K562 (cell line): ENCODE data around the gene NEDD4L. TPM values are rescaled to one million over a fixed set of nuclear protein-coding genes. Genes with fewer than 3 reads are reported as not detected.

Experiments
- ATAC-seq: fragments of 200-7000 bp; cut with Tn5 transposase; 3 replicates; pipeline ENCODE4 v1.9.1; 2020; ENCODE audit warnings: moderate library complexity
- BruUV-seq: library from RNA; stranded (reverse); fragments of 400-500 nt; replicated peaks from 2 replicates; lab custom pipeline; 2021; lab: Mats Ljungman, UMichigan
- CTCF ChIA-PET: fragments of 300-600 bp; formaldehyde crosslinking; extraction: SDS; loops from one replicate; lab custom pipeline; 2021; ENCODE audit warnings: low intra/inter-chr PET ratio; lab: Yijun Ruan, JAX
- POLR2A ChIA-PET: fragments of 300-600, 350-650 bp; sonication (Branson Sonifier 250); formaldehyde crosslinking; extraction: SDS; loops from one replicate; lab custom pipeline; 2021; ENCODE audit warnings: antibody characterized with exemption, inconsistent platforms; lab: Yijun Ruan, JAX
- DNase-seq, 4 experiments: peaks; one replicate each; pipeline versions ENCODE4 v3.0.0 to v3.0.0-alpha.2; 2011 to 2018; ENCODE audit warnings: low spot score in 3 of 4, mixed read lengths in 3 of 4; ENCODE audit errors: extremely low read depth in 1 of 4
- FAIRE-seq: peaks from 2 replicates; lab custom pipeline; 2011; peaks lifted over from hg19 to GRCh38; lab: Jason Lieb, UNC
- H2AFZ ChIP-seq: 2 replicates; pipeline ENCODE4 v1.6.0; 2011; ENCODE audit warnings: low read depth, low read length, control low read depth, inconsistent platforms
- H3K27ac ChIP-seq: fragments of 200-600 bp; 3 replicates; pipeline ENCODE4 v1.8.0; 2011; ENCODE audit warnings: low read depth, mild to moderate bottlenecking, control low read depth, inconsistent platforms, low read length, moderate library complexity, mixed read lengths; ENCODE audit errors: extremely low read depth
- H3K27me3 ChIP-seq, 2 experiments: fragments of 300-600 bp in 1 of 2; 2 replicates in 1 of 2; 3 replicates in 1 of 2; pipeline versions ENCODE4 v1.6.0 to v1.8.0; 2011; ENCODE audit warnings: inconsistent platforms in 2 of 2, low read length in 2 of 2, mild to moderate bottlenecking in 1 of 2, mixed read lengths in 1 of 2, moderate library complexity in 1 of 2; ENCODE audit not compliant: control insufficient read depth in 2 of 2, insufficient read depth in 2 of 2
- H3K36me3 ChIP-seq: fragments of 300-600 bp; 3 replicates; pipeline ENCODE4 v1.8.0; 2011; ENCODE audit warnings: mild to moderate bottlenecking, low read length, inconsistent platforms; ENCODE audit not compliant: control insufficient read depth, insufficient read depth
- H3K4me1 ChIP-seq, 2 experiments: fragments of 200-600 bp in 1 of 2; replicated peaks in 1 of 2; 2 replicates in 1 of 2; 3 replicates in 1 of 2; pipeline versions ENCODE4 v1.5.1 to v1.8.0; 2011; ENCODE audit warnings: inconsistent platforms in 2 of 2, low read length in 2 of 2, mild to moderate bottlenecking in 1 of 2, mixed read lengths in 1 of 2, moderate library complexity in 1 of 2; ENCODE audit not compliant: control insufficient read depth in 2 of 2, insufficient read depth in 2 of 2
- H3K4me2 ChIP-seq: 2 replicates; pipeline ENCODE4 v1.6.1; 2011; ENCODE audit warnings: low read length, control low read depth, inconsistent platforms, mixed read lengths; ENCODE audit not compliant: insufficient read depth
- H3K4me3 ChIP-seq: fragments of 200-600 bp; sonication (generic), shearing (Covaris generic); 2 replicates; pipeline ENCODE4 v1.5.1; 2016; ENCODE audit warnings: control low read depth, inconsistent platforms
- H3K79me2 ChIP-seq: fragments of 200-600 bp; 3 replicates; pipeline ENCODE4 v1.8.0; 2011; ENCODE audit warnings: low read length, inconsistent platforms; ENCODE audit not compliant: control insufficient read depth, insufficient read depth
- H3K9ac ChIP-seq, 2 experiments: 2 replicates each; pipeline versions ENCODE4 v1.6.0 to v1.6.1; 2011; ENCODE audit warnings: low read depth in 2 of 2, low read length in 2 of 2, control low read depth in 1 of 2, inconsistent platforms in 1 of 2, mild to moderate bottlenecking in 1 of 2, mixed read lengths in 1 of 2; ENCODE audit not compliant: insufficient read depth in 1 of 2
- H3K9me1 ChIP-seq: one replicate; pipeline ENCODE4 v1.6.0; 2011; ENCODE audit warnings: inconsistent platforms, mild to moderate bottlenecking, low read length, moderate library complexity; ENCODE audit not compliant: control insufficient read depth, insufficient read depth
- H3K9me3 ChIP-seq: replicated peaks from 2 replicates; pipeline ENCODE4 v1.5.1; 2011; ENCODE audit warnings: low read depth, low read length, inconsistent platforms; ENCODE audit not compliant: control insufficient read depth, insufficient read depth
- H4K20me1 ChIP-seq: replicated peaks from 2 replicates; pipeline ENCODE4 v1.6.1; 2011; ENCODE audit warnings: low read length, inconsistent platforms, mixed read lengths; ENCODE audit not compliant: control insufficient read depth, insufficient read depth
- CBFA2T3 ChIP-seq: fragments of 450-650 bp; IDR thresholded peaks from 2 replicates; pipeline ENCODE4 v1.6.1; 2017
- DMBX1 ChIP-seq: fragments of 250-450 bp; sonication (Bioruptor Pico); IDR thresholded peaks from 2 replicates; pipeline ENCODE4 v1.8.0; 2022; ENCODE audit warnings: inconsistent platforms, mild to moderate bottlenecking, moderate library complexity, borderline replicate concordance
- HDAC2 ChIP-seq: fragments of 450-650 bp; IDR thresholded peaks from 2 replicates; pipeline ENCODE4 v1.6.1; 2016; ENCODE audit warnings: mild to moderate bottlenecking
- NFYB ChIP-seq: IDR thresholded peaks from 2 replicates; pipeline ENCODE4 v1.6.1; 2011; ENCODE audit warnings: mild to moderate bottlenecking, moderate library complexity; ENCODE audit not compliant: insufficient read length; ENCODE audit errors: extremely low read depth
- ZFP1 ChIP-seq: fragments of 450-650 bp; formaldehyde crosslinking; IDR thresholded peaks from 2 replicates; pipeline ENCODE4 v1.4.0; 2020; ENCODE audit warnings: mild to moderate bottlenecking, mixed read lengths
- ZKSCAN8 ChIP-seq: fragments of 200-800 bp; sonication (Bioruptor generic); IDR thresholded peaks from 2 replicates; pipeline ENCODE4 v1.6.1; 2016; ENCODE audit warnings: missing genetic modification characterization, missing compliant biosample characterization
- ZNF551 ChIP-seq: fragments of 250-450 bp; sonication (Bioruptor Pico); IDR thresholded peaks from 2 replicates; pipeline ENCODE4 v1.5.0; 2021; ENCODE audit warnings: mild to moderate bottlenecking, moderate library complexity
- WGBS: fragments of 100-300 bp; shearing (Covaris generic); methylation state at CpG from one replicate; pipeline ENCODE4 v1.1.6; 2016; ENCODE audit warnings: low coverage, mixed read lengths; ENCODE audit not compliant: insufficient coverage; ENCODE audit errors: missing lambda C conversion rate; 5-methylcytosine and 5-hydroxymethylcytosine counted together
- in situ Hi-C: fragments of 300-500 bp; cut with MboI; formaldehyde crosslinking; loops from 4 replicates; pipeline ENCODE4 v1.15.0; 2018; ENCODE audit warnings: inconsistent platforms, mixed read lengths
- intact Hi-C: fragments of 100-400 bp; cut with micrococcal nuclease; formaldehyde crosslinking; loops from 2 replicates; pipeline ENCODE4 v1.14.2; 2022
- polyA plus RNA-seq, 8 experiments: library from polyadenylated mRNA; depleted of rRNA in 4 of 8; stranded (reverse) in 5 of 8; unstranded in 3 of 8; fragments of >200 nt; fragmentation: Nextera tagmentation in 2 of 8; fragmentation: Illumina TruSeq in 1 of 8; extraction: Ambion mirVana in 2 of 8; extraction: Trizol in 1 of 8; gene quantifications; 2 replicates each; pipeline versions ENCODE4 v1.2.1 to v1.2.3, GENCODE V29; 2011 to 2014; ENCODE audit warnings: inconsistent platforms in 1 of 8, missing spikeins in 1 of 8
- total RNA-seq, 7 experiments: library from RNA; depleted of rRNA in 6 of 7; stranded (reverse); fragments of >200 nt in 6 of 7; fragmentation: Illumina TruSeq in 2 of 7; extraction: Trizol in 2 of 7; gene quantifications; 2 replicates each; pipeline versions ENCODE4 v1.2.1 to v1.2.3, GENCODE V29; 2011 to 2021; ENCODE audit warnings: low replicate concordance in 1 of 7
- TF ChIP-seq, protein P1 (sequence below), 2 experiments: fragments of 450-650 bp; conservative IDR thresholded peaks; 2 replicates each; pipeline ENCODE4 v1.6.1; 2017; ENCODE audit warnings: mild to moderate bottlenecking in 2 of 2, moderate library complexity in 2 of 2
- TF ChIP-seq, protein P2 (sequence below): fragments of 200-400 bp; formaldehyde crosslinking; IDR thresholded peaks from 2 replicates; pipeline ENCODE4 v1.6.1; 2017; ENCODE audit warnings: mild to moderate bottlenecking, low read depth, low read length, moderate library complexity
- TF ChIP-seq, protein P3 (sequence below): fragments of 250-450 bp; sonication (Bioruptor Pico); IDR thresholded peaks from 2 replicates; pipeline ENCODE4 v1.5.0; 2022; ENCODE audit warnings: mild to moderate bottlenecking

NEDD4L gene
- total and polyA plus RNA-seq, 9 of the 15 experiments (the other 6 are each of a cell fraction or from before 2014, with no cell fraction given) = 8.1 to 33.4 (median 19.9) TPM

DNA sequence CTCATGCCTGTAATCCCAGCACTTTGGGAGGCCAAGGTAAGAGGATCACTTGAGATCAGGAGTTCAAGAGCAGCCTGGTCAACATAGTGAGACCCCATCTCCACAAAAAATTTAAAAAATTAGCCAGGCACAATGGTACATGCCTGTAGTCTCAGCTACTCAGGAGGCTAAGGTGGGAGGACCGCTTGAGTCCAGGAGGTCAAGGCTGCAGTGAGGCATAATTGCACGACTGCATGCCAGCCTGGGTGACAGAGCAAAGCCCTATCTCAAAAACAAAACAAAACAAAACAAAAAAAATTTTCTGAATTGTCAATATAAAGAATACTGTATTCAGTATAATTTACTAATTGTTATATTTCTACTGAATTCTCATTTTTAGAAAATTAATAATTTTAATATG is 20.9 kb upstream of the NEDD4L start:
- no peaks in the 10 kb centered on the region for H3K9me3 ChIP-seq
- ChIA-PET POLR2A (interaction anchor here (0.5 kb wide), 1 partner anchor 404 kb away, joined by 4 read pairs; no protein-coding TSS in a partner anchor), CTCF (no interaction called here)
- intact Hi-C loops = no loop called here
- in situ Hi-C loops = no loop called here
- no peaks in the 10 kb centered on the region for H4K20me1 ChIP-seq
- no TSS peak for BruUV-seq
- H3K9me1 ChIP-seq = no peaks in the 10 kb centered on the region
- FAIRE-seq (no peak), DNase-seq (no peak), ATAC-seq (no peak)
- no peaks in the 10 kb centered on the region for H3K36me3 ChIP-seq
- H3K4me3 ChIP-seq = no peak overlapping the region
- TF ChIP-seq, protein P1, sequence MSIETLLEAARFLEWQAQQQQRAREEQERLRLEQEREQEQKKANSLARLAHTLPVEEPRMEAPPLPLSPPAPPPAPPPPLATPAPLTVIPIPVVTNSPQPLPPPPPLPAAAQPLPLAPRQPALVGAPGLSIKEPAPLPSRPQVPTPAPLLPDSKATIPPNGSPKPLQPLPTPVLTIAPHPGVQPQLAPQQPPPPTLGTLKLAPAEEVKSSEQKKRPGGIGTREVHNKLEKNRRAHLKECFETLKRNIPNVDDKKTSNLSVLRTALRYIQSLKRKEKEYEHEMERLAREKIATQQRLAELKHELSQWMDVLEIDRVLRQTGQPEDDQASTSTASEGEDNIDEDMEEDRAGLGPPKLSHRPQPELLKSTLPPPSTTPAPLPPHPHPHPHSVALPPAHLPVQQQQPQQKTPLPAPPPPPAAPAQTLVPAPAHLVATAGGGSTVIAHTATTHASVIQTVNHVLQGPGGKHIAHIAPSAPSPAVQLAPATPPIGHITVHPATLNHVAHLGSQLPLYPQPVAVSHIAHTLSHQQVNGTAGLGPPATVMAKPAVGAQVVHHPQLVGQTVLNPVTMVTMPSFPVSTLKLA (conservative IDR thresholded peaks at IDR 0.05) = no peak
- H3K27ac ChIP-seq = no peak overlapping the region
- H3K9ac ChIP-seq = no peak overlapping the region
- H3K4me1 ChIP-seq = peaks cover 0 to 7% of the 10 kb centered on the region in 2 experiments; a peak in 3 of 5 replicates
- no peak overlapping the region for H2AFZ ChIP-seq
- no peak overlapping the region for H3K4me2 ChIP-seq
- WGBS = 76% methylated on average over 2 of the region's 2 CpGs
- H3K79me2 ChIP-seq = no peaks in the 10 kb centered on the region
- no peaks in the 10 kb centered on the region for H3K27me3 ChIP-seq

DNA sequence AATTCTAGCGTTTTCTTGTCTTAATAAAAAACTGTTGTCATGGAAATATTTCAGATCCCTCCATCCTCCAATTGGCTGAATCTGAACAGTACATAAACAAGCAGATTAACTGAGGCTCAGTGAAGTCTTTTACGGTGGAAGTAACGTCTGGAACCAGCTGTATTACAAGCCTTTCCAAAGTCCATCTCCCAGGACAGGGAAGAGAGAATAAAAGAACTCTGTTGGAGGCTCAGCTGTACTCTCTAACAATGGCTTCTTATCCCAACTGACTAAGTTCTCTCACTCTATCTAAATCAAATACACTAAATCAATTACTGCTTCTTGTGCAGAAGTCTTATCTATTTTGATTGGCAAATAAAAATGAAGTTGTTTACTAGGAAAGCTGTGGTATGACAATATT is 19.9 kb upstream of the NEDD4L start:
- 38% methylated on average over 3 of the region's 3 CpGs for WGBS
- no peaks in the 10 kb centered on the region for H3K79me2 ChIP-seq
- H2AFZ ChIP-seq = peak overlapping the region; percentile 63; the same call in 1 of the 2 replicates
- no peaks in the 10 kb centered on the region for H3K9me1 ChIP-seq
- POLR2A ChIA-PET = interaction anchor here (0.5 kb wide), 2 partner anchors 87 to 444 kb away, joined by 3 read pairs; no protein-coding TSS in a partner anchor
- CTCF ChIA-PET = no interaction called here
- in situ Hi-C loops = no loop called here
- intact Hi-C loops = no loop called here
- H3K9ac ChIP-seq = no peak overlapping the region
- peaks cover 0 to 12% of the 10 kb centered on the region in 2 experiments; a peak in 3 of 5 replicates for H3K4me1 ChIP-seq
- H3K4me2 ChIP-seq = no peak overlapping the region
- no peaks in the 10 kb centered on the region for H4K20me1 ChIP-seq
- no peak overlapping the region for H3K4me3 ChIP-seq
- BruUV-seq = no TSS peak
- ATAC-seq = no peak
- H3K9me3 ChIP-seq = no peaks in the 10 kb centered on the region
- no peak for DNase-seq
- no peaks in the 10 kb centered on the region for H3K36me3 ChIP-seq
- H3K27ac ChIP-seq = no peak overlapping the region
- no peaks in the 10 kb centered on the region for H3K27me3 ChIP-seq
- no peak for FAIRE-seq
- TF ChIP-seq ZNF551 (CRISPR knock-in tag) = no peak
- TF ChIP-seq, protein P2, sequence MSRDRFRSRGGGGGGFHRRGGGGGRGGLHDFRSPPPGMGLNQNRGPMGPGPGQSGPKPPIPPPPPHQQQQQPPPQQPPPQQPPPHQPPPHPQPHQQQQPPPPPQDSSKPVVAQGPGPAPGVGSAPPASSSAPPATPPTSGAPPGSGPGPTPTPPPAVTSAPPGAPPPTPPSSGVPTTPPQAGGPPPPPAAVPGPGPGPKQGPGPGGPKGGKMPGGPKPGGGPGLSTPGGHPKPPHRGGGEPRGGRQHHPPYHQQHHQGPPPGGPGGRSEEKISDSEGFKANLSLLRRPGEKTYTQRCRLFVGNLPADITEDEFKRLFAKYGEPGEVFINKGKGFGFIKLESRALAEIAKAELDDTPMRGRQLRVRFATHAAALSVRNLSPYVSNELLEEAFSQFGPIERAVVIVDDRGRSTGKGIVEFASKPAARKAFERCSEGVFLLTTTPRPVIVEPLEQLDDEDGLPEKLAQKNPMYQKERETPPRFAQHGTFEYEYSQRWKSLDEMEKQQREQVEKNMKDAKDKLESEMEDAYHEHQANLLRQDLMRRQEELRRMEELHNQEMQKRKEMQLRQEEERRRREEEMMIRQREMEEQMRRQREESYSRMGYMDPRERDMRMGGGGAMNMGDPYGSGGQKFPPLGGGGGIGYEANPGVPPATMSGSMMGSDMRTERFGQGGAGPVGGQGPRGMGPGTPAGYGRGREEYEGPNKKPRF = no peak
- TF ChIP-seq, protein P3, sequence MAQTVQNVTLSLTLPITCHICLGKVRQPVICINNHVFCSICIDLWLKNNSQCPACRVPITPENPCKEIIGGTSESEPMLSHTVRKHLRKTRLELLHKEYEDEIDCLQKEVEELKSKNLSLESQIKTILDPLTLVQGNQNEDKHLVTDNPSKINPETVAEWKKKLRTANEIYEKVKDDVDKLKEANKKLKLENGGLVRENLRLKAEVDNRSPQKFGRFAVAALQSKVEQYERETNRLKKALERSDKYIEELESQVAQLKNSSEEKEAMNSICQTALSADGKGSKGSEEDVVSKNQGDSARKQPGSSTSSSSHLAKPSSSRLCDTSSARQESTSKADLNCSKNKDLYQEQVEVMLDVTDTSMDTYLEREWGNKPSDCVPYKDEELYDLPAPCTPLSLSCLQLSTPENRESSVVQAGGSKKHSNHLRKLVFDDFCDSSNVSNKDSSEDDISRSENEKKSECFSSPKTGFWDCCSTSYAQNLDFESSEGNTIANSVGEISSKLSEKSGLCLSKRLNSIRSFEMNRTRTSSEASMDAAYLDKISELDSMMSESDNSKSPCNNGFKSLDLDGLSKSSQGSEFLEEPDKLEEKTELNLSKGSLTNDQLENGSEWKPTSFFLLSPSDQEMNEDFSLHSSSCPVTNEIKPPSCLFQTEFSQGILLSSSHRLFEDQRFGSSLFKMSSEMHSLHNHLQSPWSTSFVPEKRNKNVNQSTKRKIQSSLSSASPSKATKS (CRISPR knock-in tag) = no peak
- no peak for TF ChIP-seq ZKSCAN8
- no peak for TF ChIP-seq NFYB
- TF ChIP-seq ZFP1 = no peak
- TF ChIP-seq CBFA2T3 = no peak
- TF ChIP-seq DMBX1 = no peak
- no peak for TF ChIP-seq HDAC2
